OCI-LY7 (cell line): ENCODE data around the gene LPIN1. TPM values are rescaled to one million over a fixed set of nuclear protein-coding genes. Genes with fewer than 3 reads are reported as not detected.

Experiments
- BruUV-seq: library from RNA; stranded (reverse); fragments of 400-500 nt; replicated peaks from 2 replicates; lab custom pipeline; 2021; lab: Mats Ljungman, UMichigan
- CTCF ChIA-PET: fragments of 300-600 bp; sonication (Branson Sonifier 250); formaldehyde crosslinking; loops from one replicate; lab custom pipeline; 2022; ENCODE audit warnings: antibody characterized with exemption; ENCODE audit not compliant: unreplicated experiment; lab: Charles Lee
- POLR2A ChIA-PET: fragments of 300-600 bp; sonication (Branson Sonifier 250); formaldehyde crosslinking; loops from one replicate; lab custom pipeline; 2022; ENCODE audit warnings: antibody characterized with exemption; lab: Charles Lee
- DNase-seq: peaks from one replicate; pipeline ENCODE4 v3.0.0-alpha.2; 2015; ENCODE audit warnings: low spot score
- H2AFZ ChIP-seq: fragments of 200-600 bp; sonication (generic), shearing (Covaris generic); 2 replicates; pipeline ENCODE4 v1.6.1; 2014; ENCODE audit warnings: mild to moderate bottlenecking, antibody characterized with exemption, low read length, moderate library complexity
- H3K27ac ChIP-seq: fragments of 200-600 bp; sonication (generic); 2 replicates; pipeline ENCODE4 v1.5.1; 2014; ENCODE audit warnings: mixed run types, low read depth, mild to moderate bottlenecking, moderate library complexity, low read length, inconsistent platforms; ENCODE audit not compliant: poor library complexity, severe bottlenecking
- H3K36me3 ChIP-seq: fragments of 200-600 bp; sonication (generic); 2 replicates; pipeline ENCODE4 v1.6.1; 2014; ENCODE audit warnings: mild to moderate bottlenecking, antibody characterized with exemption, low read length, moderate library complexity, mixed read lengths; ENCODE audit not compliant: insufficient read depth
- H3K4me1 ChIP-seq: fragments of 200-600 bp; sonication (generic); 2 replicates; pipeline ENCODE4 v1.5.1; 2014; ENCODE audit warnings: mild to moderate bottlenecking, low read length; ENCODE audit not compliant: insufficient read depth, poor library complexity, severe bottlenecking
- H3K4me2 ChIP-seq: fragments of 200-600 bp; sonication (generic); 2 replicates; pipeline ENCODE4 v1.6.1; 2014; ENCODE audit warnings: mild to moderate bottlenecking, low read length
- H3K4me3 ChIP-seq: fragments of 200-600 bp; sonication (generic); 2 replicates; pipeline ENCODE4 v1.5.1; 2014; ENCODE audit warnings: mild to moderate bottlenecking, low read depth, low read length; ENCODE audit not compliant: poor library complexity, severe bottlenecking
- H3K79me2 ChIP-seq: fragments of 200-600 bp; sonication (generic); 2 replicates; pipeline ENCODE4 v1.6.1; 2016; ENCODE audit warnings: low read depth, mild to moderate bottlenecking, low read length, moderate library complexity, mixed read lengths; ENCODE audit not compliant: insufficient read depth
- H3K9me2 ChIP-seq: fragments of 200-600 bp; sonication (generic); 2 replicates; pipeline ENCODE4 v1.6.1; 2016; ENCODE audit warnings: mild to moderate bottlenecking, low read length, mixed read lengths; ENCODE audit not compliant: insufficient read depth
- H3K9me3 ChIP-seq: fragments of 200-600 bp; sonication (generic); 2 replicates; pipeline ENCODE4 v1.6.1; 2014; ENCODE audit warnings: mild to moderate bottlenecking, mixed run types, low read length, mixed read lengths
- H4K20me1 ChIP-seq: fragments of 200-600 bp; sonication (generic); 2 replicates; pipeline ENCODE4 v1.6.1; 2014; ENCODE audit warnings: mild to moderate bottlenecking, antibody characterized with exemption, low read length, moderate library complexity, mixed read lengths; ENCODE audit not compliant: insufficient read depth
- EZH2phosphoT487 ChIP-seq: fragments of 200-600 bp; sonication (generic); IDR thresholded peaks from 2 replicates; pipeline ENCODE4 v1.6.1; 2018; ENCODE audit warnings: low read depth, borderline replicate concordance, mild to moderate bottlenecking, mixed run types, antibody characterized with exemption, low read length, moderate library complexity, mixed read lengths
- intact Hi-C: fragments of 100-400 bp; cut with micrococcal nuclease; formaldehyde crosslinking; loops from one replicate; pipeline ENCODE4 v1.10.0; 2022; ENCODE audit not compliant: unreplicated experiment
- total RNA-seq, 2 experiments: library from RNA; depleted of rRNA in 1 of 2; stranded (reverse); fragments of >200 nt in 1 of 2; shearing (Covaris generic) in 1 of 2; gene quantifications; 2 replicates each; pipeline ENCODE4 v1.2.3, GENCODE V29; 2014 to 2022
- TF ChIP-seq, protein P1 (sequence below): fragments of 200-600 bp; sonication (generic); conservative IDR thresholded peaks from 2 replicates; pipeline ENCODE4 v1.5.1; 2014; ENCODE audit warnings: mild to moderate bottlenecking, antibody characterized with exemption, low read length, moderate library complexity, mixed read lengths

LPIN1 gene
- total RNA-seq, 2 experiments from 2014 or later, result 56.9 to 70.2 TPM

DNA sequence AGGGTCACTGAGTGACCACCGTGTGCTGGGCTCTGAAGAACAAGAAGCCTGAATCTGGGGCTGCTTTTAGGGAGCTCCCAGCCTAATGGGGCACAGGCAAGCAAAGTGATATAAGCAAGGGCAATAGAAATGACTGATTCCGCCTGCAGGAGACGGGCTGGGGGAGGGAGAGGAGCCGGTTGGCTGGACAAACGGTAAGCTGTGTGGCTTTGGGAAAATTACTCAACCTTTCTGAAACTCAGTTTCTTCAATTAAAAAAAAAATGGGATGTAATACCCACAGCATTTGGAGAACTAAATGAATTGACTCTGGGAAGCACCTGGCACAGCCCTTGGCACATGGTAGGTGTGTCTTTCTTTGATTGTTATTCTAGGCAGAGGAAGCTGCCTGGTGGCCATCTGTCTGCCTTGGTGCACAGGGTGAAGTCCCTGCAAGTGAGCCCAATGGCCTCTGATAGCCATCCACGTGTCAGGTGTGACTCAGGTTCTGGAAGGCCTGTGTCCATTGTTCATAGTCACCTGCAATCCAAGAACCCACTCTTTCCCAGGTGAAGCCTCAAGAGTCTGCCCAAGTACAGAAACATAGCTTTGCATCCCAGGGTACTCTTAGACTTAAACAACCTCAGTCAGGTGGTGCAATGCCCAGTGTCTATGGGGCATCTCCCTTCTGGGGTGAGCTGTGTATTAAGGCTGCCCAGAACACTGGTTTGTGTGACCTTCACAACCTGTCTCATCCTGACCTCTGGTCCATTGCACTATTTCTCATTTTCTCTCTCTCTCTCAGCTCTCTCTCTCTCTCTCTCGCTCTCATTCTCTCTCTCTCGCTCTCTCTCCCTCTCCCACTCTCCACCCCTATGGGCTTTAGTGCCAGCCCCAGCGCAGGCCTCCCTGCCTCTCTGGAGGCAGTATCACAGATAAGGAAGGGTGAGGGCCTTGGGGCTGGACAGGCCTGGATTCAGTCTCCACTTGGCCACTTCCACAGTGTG, 46.5 kb upstream of the LPIN1 start:
- intact Hi-C loops, result loop anchor here (10.0 kb wide), 1 partner anchor 1305 kb away; no protein-coding TSS in a partner anchor
- CTCF ChIA-PET, result no interaction called here

DNA sequence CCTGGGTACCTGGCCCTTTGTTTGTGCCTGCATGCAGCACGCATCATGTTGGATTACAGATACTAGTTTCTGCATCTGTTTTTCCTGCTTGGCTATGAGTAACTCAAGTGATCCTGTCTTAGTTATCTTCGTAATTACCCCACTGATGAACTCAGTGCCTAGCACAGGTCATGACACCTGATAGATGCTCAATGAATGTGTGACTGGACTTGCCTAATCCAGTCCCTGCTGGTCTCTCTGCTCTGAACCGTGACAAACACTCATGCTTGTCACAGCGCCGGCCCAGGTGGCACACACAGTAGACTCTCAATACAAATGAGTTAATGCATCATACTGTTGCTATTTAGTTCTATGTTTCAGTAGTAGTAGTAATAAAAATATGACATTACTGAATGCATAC, 45.2 kb upstream of the LPIN1 start:
- ChIA-PET POLR2A (interaction anchor here (0.5 to 1.4 kb wide), 2 partner anchors 10 to 16 kb away, joined by 4 read pairs; no protein-coding TSS in a partner anchor), CTCF (no interaction called here)
- peak; percentile 28 for DNase-seq
- Histone ChIP-seq H3K27ac (no peak overlapping the region), H3K79me2 (no peaks in the 10 kb centered on the region), H3K9me2 (no peaks in the 10 kb centered on the region), H3K4me1 (no peaks in the 10 kb centered on the region), H3K4me2 (no peak overlapping the region), H4K20me1 (no peaks in the 10 kb centered on the region), H2AFZ (no peak overlapping the region), H3K9me3 (no peaks in the 10 kb centered on the region), H3K4me3 (no peak overlapping the region), H3K36me3 (no peaks in the 10 kb centered on the region)
- BruUV-seq, result no TSS peak
- TF ChIP-seq, protein P1, sequence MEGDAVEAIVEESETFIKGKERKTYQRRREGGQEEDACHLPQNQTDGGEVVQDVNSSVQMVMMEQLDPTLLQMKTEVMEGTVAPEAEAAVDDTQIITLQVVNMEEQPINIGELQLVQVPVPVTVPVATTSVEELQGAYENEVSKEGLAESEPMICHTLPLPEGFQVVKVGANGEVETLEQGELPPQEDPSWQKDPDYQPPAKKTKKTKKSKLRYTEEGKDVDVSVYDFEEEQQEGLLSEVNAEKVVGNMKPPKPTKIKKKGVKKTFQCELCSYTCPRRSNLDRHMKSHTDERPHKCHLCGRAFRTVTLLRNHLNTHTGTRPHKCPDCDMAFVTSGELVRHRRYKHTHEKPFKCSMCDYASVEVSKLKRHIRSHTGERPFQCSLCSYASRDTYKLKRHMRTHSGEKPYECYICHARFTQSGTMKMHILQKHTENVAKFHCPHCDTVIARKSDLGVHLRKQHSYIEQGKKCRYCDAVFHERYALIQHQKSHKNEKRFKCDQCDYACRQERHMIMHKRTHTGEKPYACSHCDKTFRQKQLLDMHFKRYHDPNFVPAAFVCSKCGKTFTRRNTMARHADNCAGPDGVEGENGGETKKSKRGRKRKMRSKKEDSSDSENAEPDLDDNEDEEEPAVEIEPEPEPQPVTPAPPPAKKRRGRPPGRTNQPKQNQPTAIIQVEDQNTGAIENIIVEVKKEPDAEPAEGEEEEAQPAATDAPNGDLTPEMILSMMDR, result no peak
- no peak for TF ChIP-seq EZH2phosphoT487
- intact Hi-C loops, result no loop called here

More for the DNA sequence above, 46.5 kb upstream of the LPIN1 start:
- no peak for TF ChIP-seq EZH2phosphoT487
- BruUV-seq, result no TSS peak
- no peak for DNase-seq
- Histone ChIP-seq H3K36me3 (no peaks in the 10 kb centered on the region), H3K27ac (no peak overlapping the region), H3K4me2 (no peak overlapping the region), H3K9me3 (no peaks in the 10 kb centered on the region), H4K20me1 (no peaks in the 10 kb centered on the region), H3K4me1 (no peaks in the 10 kb centered on the region), H3K9me2 (no peaks in the 10 kb centered on the region), H3K4me3 (no peak overlapping the region), H2AFZ (no peak overlapping the region), H3K79me2 (no peaks in the 10 kb centered on the region)
- POLR2A ChIA-PET, result interaction anchor here (1.4 kb wide), 1 partner anchor 11 kb away, joined by 4 read pairs; no protein-coding TSS in a partner anchor

- ChIA-PET POLR2A (no interaction called here), CTCF (no interaction called here)
- no peaks in the 10 kb centered on the region for H3K9me3 ChIP-seq
- no peak overlapping the region for H3K4me3 ChIP-seq
- H3K27ac ChIP-seq, result no peak overlapping the region
- no peak overlapping the region for H3K4me2 ChIP-seq
- TF ChIP-seq, protein P1, result no peak
- TF ChIP-seq EZH2phosphoT487, result no peak
- H2AFZ ChIP-seq, result no peak overlapping the region
- no peaks in the 10 kb centered on the region for H3K36me3 ChIP-seq
- H4K20me1 ChIP-seq, result no peaks in the 10 kb centered on the region
- no peaks in the 10 kb centered on the region for H3K9me2 ChIP-seq
- H3K4me1 ChIP-seq, result no peaks in the 10 kb centered on the region
- DNase-seq, result no peak
- BruUV-seq, result no TSS peak
- no peaks in the 10 kb centered on the region for H3K79me2 ChIP-seq
- intact Hi-C loops, result no loop called here
These were observed 44.6 kb upstream of the LPIN1 start for GRCh38 chr2:11701751-11702301.
